HG03159 (cell line): ENCODE results near the gene PGM1.

ENCODE experiments used
- ATAC-seq: cut with Tn5 transposase; IDR thresholded peaks from one replicate; pipeline ENCODE4 v1.9.1; 2021; ENCODE audit warnings: mild to moderate bottlenecking, moderate library complexity; ENCODE audit not compliant: unreplicated experiment

PGM1 gene

GRCh38 chr1:63691701-63692425, 98.7 kb downstream of the PGM1 start:
- peak; percentile 68 for ATAC-seq

GRCh38 chr1:63693944-63694571, 100.8 kb downstream of the PGM1 start:
- peak; percentile 70 for ATAC-seq

- ATAC-seq, result no peak
Measured at GRCh38 chr1:63698001-63698838, 105.0 kb downstream of the PGM1 start.

GRCh38 chr1:63701187-63701586, 108.0 kb downstream of the PGM1 start:
- no peak for ATAC-seq

GRCh38 chr1:63703701-63704107, 110.5 kb downstream of the PGM1 start:
- ATAC-seq, result no peak

- ATAC-seq, result no peak
Measured at GRCh38 chr1:63704443-63704842, 111.2 kb downstream of the PGM1 start.

GRCh38 chr1:63705078-63705477, 111.9 kb downstream of the PGM1 start:
- peak; percentile 94 for ATAC-seq

- no peak for ATAC-seq
Measured at GRCh38 chr1:63709267-63709828, 116.1 kb downstream of the PGM1 start.
